ENCODE results near the gene ZNF45.
A peak's percentile ranks its signal among the peaks of the same experiment; 100 is the strongest.

ZNF45 gene

DNA sequence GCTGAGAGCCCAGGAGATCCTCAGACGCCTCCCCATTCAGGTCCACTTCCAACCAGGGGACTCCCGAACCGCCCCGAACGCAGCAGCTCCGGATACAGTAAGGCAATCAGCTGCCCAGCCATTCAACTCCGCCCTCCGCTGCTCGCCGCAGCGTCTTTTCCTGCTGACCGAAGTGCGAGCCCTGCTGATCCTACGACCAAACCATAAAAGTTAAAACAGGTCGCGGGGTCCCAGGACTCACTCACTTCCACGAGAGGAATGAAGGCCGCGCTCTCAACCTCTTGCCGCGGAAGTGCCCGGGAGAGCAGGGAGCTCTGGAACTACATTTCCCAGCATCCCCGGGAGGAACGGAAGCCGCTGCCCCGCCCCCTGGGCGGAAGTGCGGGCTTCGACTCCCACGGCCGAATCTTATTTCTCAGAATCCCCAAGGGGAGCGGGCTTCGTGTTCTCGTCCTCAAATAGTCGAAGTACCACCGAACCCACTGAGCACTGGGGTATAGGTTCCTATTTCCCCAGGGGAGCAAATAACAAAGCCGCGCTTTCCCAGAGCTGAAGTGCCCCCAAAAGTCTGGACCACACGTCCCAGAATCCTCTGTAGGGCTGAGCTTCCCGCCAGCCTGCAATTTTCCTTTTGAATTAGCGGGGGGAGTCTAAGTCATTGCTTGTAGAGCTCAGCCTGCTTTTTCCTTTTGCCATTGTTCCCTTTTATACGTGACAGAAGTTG, at the start of gene ZNF45:
TSS of gene ZNF45 (minus strand) at position 298 of the 724 bp plus-strand sequence. CDS start 13,097 bp downstream, outside the sequence.
- POLR2A ChIA-PET = interaction anchor here (0.6 to 2.2 kb wide), 10 partner anchors 10 to 159 kb away, joined by 3 to 23 read pairs (median 4); partner anchors contain the start of genes ZNF155, ZNF221, ZNF224 and ZNF283
- peak; percentile 92 for DNase-seq (ENCODE audit: extremely low spot score)
- no peak for TF ChIP-seq CTBP1 (IDR thresholded peaks at IDR 0.05; ENCODE audit: borderline replicate concordance)
- TF ChIP-seq L3MBTL2 (conservative IDR thresholded peaks at IDR 0.05) = peak; percentile 92
- TF ChIP-seq TARDBP (IDR thresholded peaks at IDR 0.05) = no peak
- no peak for TF ChIP-seq FOXM1 (IDR thresholded peaks at IDR 0.05; ENCODE audit: borderline replicate concordance)
- 0 out of 2 replicates have a peak, but pooled peaks have one; percentile 6 for TF ChIP-seq SUZ12 (IDR thresholded peaks at IDR 0.05)
- TF ChIP-seq LEF1 (IDR thresholded peaks at IDR 0.05; ENCODE audit: borderline replicate concordance) = no peak
- peak; percentile 54; the same call in 1 of the 2 replicates for TF ChIP-seq ELF4 (IDR thresholded peaks at IDR 0.05)
- TF ChIP-seq, protein P1, sequence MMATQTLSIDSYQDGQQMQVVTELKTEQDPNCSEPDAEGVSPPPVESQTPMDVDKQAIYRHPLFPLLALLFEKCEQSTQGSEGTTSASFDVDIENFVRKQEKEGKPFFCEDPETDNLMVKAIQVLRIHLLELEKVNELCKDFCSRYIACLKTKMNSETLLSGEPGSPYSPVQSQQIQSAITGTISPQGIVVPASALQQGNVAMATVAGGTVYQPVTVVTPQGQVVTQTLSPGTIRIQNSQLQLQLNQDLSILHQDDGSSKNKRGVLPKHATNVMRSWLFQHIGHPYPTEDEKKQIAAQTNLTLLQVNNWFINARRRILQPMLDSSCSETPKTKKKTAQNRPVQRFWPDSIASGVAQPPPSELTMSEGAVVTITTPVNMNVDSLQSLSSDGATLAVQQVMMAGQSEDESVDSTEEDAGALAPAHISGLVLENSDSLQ (IDR thresholded peaks at IDR 0.05) = no peak
- TF ChIP-seq HDGF (IDR thresholded peaks at IDR 0.05; ENCODE audit: borderline replicate concordance) = no peak
- no peak for TF ChIP-seq ZNF384 (IDR thresholded peaks at IDR 0.05)
- TF ChIP-seq SP1 (IDR thresholded peaks at IDR 0.05) = no peak
- TF ChIP-seq ARNT (IDR thresholded peaks at IDR 0.05) = no peak
- TF ChIP-seq NFRKB (IDR thresholded peaks at IDR 0.05) = no peak
- CTCF ChIA-PET = interaction anchor here (0.6 to 1.3 kb wide), 2 partner anchors 16 to 635 kb away, joined by 3 read pairs; partner anchors contain the start of gene ZNF221

DNA sequence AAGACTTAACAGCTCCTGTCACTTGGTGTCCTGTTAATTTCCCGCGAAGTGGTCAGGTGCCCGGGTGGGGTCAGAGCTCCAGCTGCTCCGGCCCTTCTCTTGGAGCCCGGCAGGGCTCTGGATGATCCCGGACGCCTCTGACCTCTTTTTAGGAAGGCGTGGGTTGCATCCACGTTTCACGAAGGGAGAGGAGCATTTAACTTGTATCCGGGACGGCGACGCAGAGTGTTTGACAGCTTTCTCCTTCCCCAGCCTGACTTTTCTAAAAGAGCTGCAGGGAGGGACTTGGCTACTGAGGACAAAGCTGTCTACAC, 49.6 kb upstream of the ZNF45 start:
- DNase-seq (ENCODE audit: extremely low spot score) = no peak
- TF ChIP-seq, protein P1 (IDR thresholded peaks at IDR 0.05) = no peak
- TF ChIP-seq ARNT (IDR thresholded peaks at IDR 0.05) = no peak
- CTCF ChIA-PET = no interaction called here
- POLR2A ChIA-PET = interaction anchor here (0.9 to 1.0 kb wide), 2 partner anchors 17 to 50 kb away, joined by 3 read pairs; partner anchors contain the start of gene ZNF45

DNA sequence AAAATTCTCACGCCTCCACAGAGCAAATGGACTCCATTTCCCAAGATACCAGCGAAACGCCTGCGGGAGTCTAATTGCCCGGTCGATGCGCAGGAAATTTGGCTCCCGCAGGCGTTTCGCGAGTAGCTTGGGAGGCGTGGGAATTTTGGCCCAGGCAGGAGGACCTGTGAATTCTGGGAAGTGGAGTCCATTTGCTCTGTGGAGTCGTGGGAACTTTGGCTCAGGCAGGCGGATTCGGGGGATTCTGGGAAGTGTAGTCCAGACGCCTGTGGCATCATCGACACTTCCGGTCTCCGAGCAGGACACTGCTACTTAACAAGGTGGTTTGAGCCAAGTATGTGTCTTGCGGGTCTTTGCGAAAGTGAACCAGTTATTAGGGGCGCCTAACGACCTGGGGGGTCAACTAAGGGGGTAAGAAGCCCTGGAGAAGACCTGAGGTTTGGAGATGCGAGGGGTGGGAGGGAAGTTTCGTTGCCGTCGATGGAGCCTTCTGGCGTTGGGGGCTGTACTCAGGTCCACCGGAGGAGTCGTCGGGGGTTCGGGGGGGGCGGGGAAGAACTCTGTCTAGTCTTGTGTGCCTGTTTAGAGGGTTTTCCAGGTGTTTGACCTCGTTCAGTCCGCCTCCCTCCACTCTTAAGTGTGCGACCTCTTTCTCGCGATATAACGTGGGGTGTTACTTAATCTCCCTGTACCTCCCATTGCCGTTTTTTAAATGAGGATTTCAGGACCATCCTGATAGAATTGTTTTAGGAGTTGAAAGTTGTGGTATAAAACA, 49.0 kb upstream of the ZNF45 start, which contains the start of gene ZNF155:
TSS of gene ZNF155 (plus strand) at position 277 of the 775 bp plus-strand sequence. CDS start 4,356 bp downstream, outside the sequence.
- ChIA-PET CTCF (no interaction called here), POLR2A (interaction anchor here (0.9 to 1.0 kb wide), 2 partner anchors 18 to 49 kb away, joined by 3 read pairs; partner anchors contain the start of gene ZNF45)
- peak; percentile 72 for TF ChIP-seq ELF4 (IDR thresholded peaks at IDR 0.05)
- TF ChIP-seq BHLHE40 (IDR thresholded peaks at IDR 0.05; ENCODE audit: borderline replicate concordance) = no peak
- TF ChIP-seq NFRKB (IDR thresholded peaks at IDR 0.05) = no peak
- TF ChIP-seq FOXM1 (IDR thresholded peaks at IDR 0.05; ENCODE audit: borderline replicate concordance) = no peak
- peak; percentile 47; the same call in 1 of the 2 replicates for TF ChIP-seq SUZ12 (IDR thresholded peaks at IDR 0.05)
- no peak for TF ChIP-seq FOXA1 (IDR thresholded peaks at IDR 0.05)
- TF ChIP-seq ARNT (IDR thresholded peaks at IDR 0.05) = no peak
- TF ChIP-seq HDGF (IDR thresholded peaks at IDR 0.05; ENCODE audit: borderline replicate concordance) = no peak
- no peak for TF ChIP-seq TARDBP (IDR thresholded peaks at IDR 0.05)
- no peak for TF ChIP-seq SP1 (IDR thresholded peaks at IDR 0.05)
- TF ChIP-seq L3MBTL2 (conservative IDR thresholded peaks at IDR 0.05) = peak; percentile 65
- no peak for TF ChIP-seq FOXK2 (IDR thresholded peaks at IDR 0.05)
- no peak for TF ChIP-seq LEF1 (IDR thresholded peaks at IDR 0.05; ENCODE audit: borderline replicate concordance)
- DNase-seq (ENCODE audit: extremely low spot score) = peak; percentile 92

DNA sequence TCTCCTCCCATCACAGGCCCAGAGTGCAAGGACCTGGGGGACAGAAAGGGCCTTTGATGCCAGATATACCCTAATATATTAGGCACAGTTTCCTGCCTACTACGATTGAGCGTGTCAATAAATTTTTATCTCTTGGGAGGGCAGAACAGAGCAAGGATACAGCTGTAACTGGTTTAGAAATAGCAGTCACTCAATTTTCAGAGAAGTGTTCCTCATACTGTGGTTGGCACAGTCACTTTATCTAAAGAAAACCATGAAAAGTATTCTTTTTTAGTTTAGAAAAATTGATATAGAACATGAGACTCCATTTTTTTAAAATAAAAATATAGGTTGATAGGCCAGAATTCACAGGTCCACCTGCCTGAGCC, 48.4 kb upstream of the ZNF45 start:
- TF ChIP-seq FOXA1 (IDR thresholded peaks at IDR 0.05) (no peak), HDGF (IDR thresholded peaks at IDR 0.05; ENCODE audit: borderline replicate concordance) (no peak), TARDBP (IDR thresholded peaks at IDR 0.05) (no peak), SUZ12 (IDR thresholded peaks at IDR 0.05) (no peak), FOXK2 (IDR thresholded peaks at IDR 0.05) (no peak)
- TF ChIP-seq, protein P1 (IDR thresholded peaks at IDR 0.05) = no peak
- ChIA-PET POLR2A (interaction anchor here (0.9 kb wide), 1 partner anchor 49 kb away, joined by 3 read pairs; the partner anchor contains the start of gene ZNF45), CTCF (no interaction called here)
- DNase-seq (ENCODE audit: extremely low spot score) = no peak

DNA sequence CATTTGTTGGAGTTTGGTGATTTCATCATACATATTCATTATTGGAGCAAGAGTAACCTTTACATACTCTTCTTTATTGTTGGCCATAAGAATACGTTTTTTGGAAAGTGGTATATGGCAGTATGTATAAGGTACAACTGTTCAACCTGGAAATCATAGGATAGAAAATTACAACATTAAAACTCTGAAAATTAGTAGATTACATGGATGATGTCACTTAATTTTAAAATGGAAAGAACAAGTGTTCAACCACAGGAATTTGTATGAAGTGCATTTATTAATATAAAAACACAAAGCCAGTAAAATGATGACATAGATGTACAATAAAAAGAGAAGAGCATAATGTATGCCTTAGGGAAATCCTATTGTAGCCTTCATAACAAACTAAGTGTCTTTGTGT, 41.6 kb upstream of the ZNF45 start:
- ChIA-PET POLR2A (no interaction called here), CTCF (no interaction called here)
- no peak for TF ChIP-seq ARNT (IDR thresholded peaks at IDR 0.05)
- TF ChIP-seq TARDBP (IDR thresholded peaks at IDR 0.05) = no peak
- TF ChIP-seq SP1 (IDR thresholded peaks at IDR 0.05) = no peak
- no peak for TF ChIP-seq SUZ12 (IDR thresholded peaks at IDR 0.05)
- no peak for TF ChIP-seq NFRKB (IDR thresholded peaks at IDR 0.05)
- TF ChIP-seq BHLHE40 (IDR thresholded peaks at IDR 0.05; ENCODE audit: borderline replicate concordance) = no peak
- no peak for TF ChIP-seq HDGF (IDR thresholded peaks at IDR 0.05; ENCODE audit: borderline replicate concordance)
- no peak for TF ChIP-seq FOXK2 (IDR thresholded peaks at IDR 0.05)
- TF ChIP-seq CTBP1 (IDR thresholded peaks at IDR 0.05; ENCODE audit: borderline replicate concordance) = no peak
- TF ChIP-seq FOXA1 (IDR thresholded peaks at IDR 0.05) = no peak
- no peak for TF ChIP-seq ZNF384 (IDR thresholded peaks at IDR 0.05)
- TF ChIP-seq, protein P1 (IDR thresholded peaks at IDR 0.05) = no peak
- no peak for TF ChIP-seq FOXM1 (IDR thresholded peaks at IDR 0.05; ENCODE audit: borderline replicate concordance)
- no peak for TF ChIP-seq LEF1 (IDR thresholded peaks at IDR 0.05; ENCODE audit: borderline replicate concordance)
- TF ChIP-seq ELF4 (IDR thresholded peaks at IDR 0.05) = no peak
- TF ChIP-seq L3MBTL2 (conservative IDR thresholded peaks at IDR 0.05) = no peak
- DNase-seq (ENCODE audit: extremely low spot score) = no peak

Measured in HEK293T (cell line).